ENCODE data around the gene CYP26C1. TPM values are rescaled to one million over a fixed set of nuclear protein-coding genes. Genes with fewer than 3 reads are reported as not detected.

CYP26C1 gene
- total and polyA plus RNA-seq, 9 of the 15 experiments (the other 6 are each of a cell fraction or from before 2014, with no cell fraction given) = 0.07 to 0.09 (median 0.07) TPM; not detected in 6

GRCh38 chr10:93061594-93062513 lies 1.3 kb downstream of the CYP26C1 start:
- in situ Hi-C loops (cut with MboI) = no loop called here
- FAIRE-seq (no peak), DNase-seq (ENCODE audit: extremely low read depth in 1 of 4, low spot score in 3 of 4) (no peak), ATAC-seq (no peak)
- no peak overlapping the region for H2AFZ ChIP-seq (ENCODE audit: low read depth, low read length)
- H3K27ac ChIP-seq (ENCODE audit: extremely low read depth, low read depth, low read length) = no peak overlapping the region
- ChIA-PET CTCF (ENCODE audit: low intra/inter-chr PET ratio) (no interaction called here), POLR2A (interaction anchor here (0.6 kb wide), 1 partner anchor 12 kb away, joined by 3 read pairs; no protein-coding TSS in a partner anchor)
- no TSS peak for BruUV-seq (replicated peaks)
- no peaks in the 10 kb centered on the region for H3K9me1 ChIP-seq (ENCODE audit: control insufficient read depth, insufficient read depth, low read length)
- no peaks in the 10 kb centered on the region for H3K27me3 ChIP-seq (ENCODE audit: control insufficient read depth in 2 of 2, insufficient read depth in 2 of 2, low read length in 2 of 2)
- no peaks in the 10 kb centered on the region for H4K20me1 ChIP-seq (replicated peaks; ENCODE audit: control insufficient read depth, insufficient read depth, low read length)
- H3K9ac ChIP-seq (ENCODE audit: insufficient read depth in 1 of 2, low read depth in 2 of 2, low read length in 2 of 2) = no peak overlapping the region
- peak; percentile 54; the same call in 1 of the 2 replicates for TF ChIP-seq POLR2G (IDR thresholded peaks at IDR 0.05; ENCODE audit: low read depth, low read length)
- no peak for TF ChIP-seq DPF2 (IDR thresholded peaks at IDR 0.05)
- intact Hi-C loops (cut with micrococcal nuclease) = no loop called here
- H3K4me3 ChIP-seq = no peak overlapping the region
- no peaks in the 10 kb centered on the region for H3K79me2 ChIP-seq (ENCODE audit: control insufficient read depth, insufficient read depth, low read length)
- H3K4me2 ChIP-seq (ENCODE audit: insufficient read depth, low read length) = no peak overlapping the region
- peaks cover 6% of the 10 kb centered on the region; the same call in 1 of the 2 replicates for H3K9me3 ChIP-seq (replicated peaks; ENCODE audit: control insufficient read depth, insufficient read depth, low read depth, low read length)
- H3K4me1 ChIP-seq (replicated peaks in 1 of 2; ENCODE audit: control insufficient read depth in 2 of 2, insufficient read depth in 2 of 2, low read length in 2 of 2) = no peaks in the 10 kb centered on the region; a peak in 1 of 5 replicates
- 98% methylated on average over 23 of the region's 57 CpGs for WGBS (ENCODE audit: insufficient coverage, low coverage, missing lambda C conversion rate)
- peaks cover 28% of the 10 kb centered on the region; the same call in 2 of the 3 replicates for H3K36me3 ChIP-seq (ENCODE audit: control insufficient read depth, insufficient read depth, low read length)

GRCh38 chr10:93062514-93063143 lies 2.0 kb downstream of the CYP26C1 start:
- Histone ChIP-seq H3K9me3 (replicated peaks; ENCODE audit: control insufficient read depth, insufficient read depth, low read depth, low read length) (peaks cover 6% of the 10 kb centered on the region; the same call in 1 of the 2 replicates), H3K4me1 (replicated peaks in 1 of 2; ENCODE audit: control insufficient read depth in 2 of 2, insufficient read depth in 2 of 2, low read length in 2 of 2) (no peaks in the 10 kb centered on the region; a peak in 1 of 5 replicates), H3K4me3 (no peak overlapping the region), H2AFZ (ENCODE audit: low read depth, low read length) (no peak overlapping the region), H3K4me2 (ENCODE audit: insufficient read depth, low read length) (no peak overlapping the region), H3K79me2 (ENCODE audit: control insufficient read depth, insufficient read depth, low read length) (no peaks in the 10 kb centered on the region), H3K9ac (ENCODE audit: insufficient read depth in 1 of 2, low read depth in 2 of 2, low read length in 2 of 2) (no peak overlapping the region), H3K9me1 (ENCODE audit: control insufficient read depth, insufficient read depth, low read length) (no peaks in the 10 kb centered on the region), H3K27me3 (ENCODE audit: control insufficient read depth in 2 of 2, insufficient read depth in 2 of 2, low read length in 2 of 2) (no peaks in the 10 kb centered on the region), H3K36me3 (ENCODE audit: control insufficient read depth, insufficient read depth, low read length) (peaks cover 26% of the 10 kb centered on the region; the same call in 2 of the 3 replicates), H4K20me1 (replicated peaks; ENCODE audit: control insufficient read depth, insufficient read depth, low read length) (no peaks in the 10 kb centered on the region), H3K27ac (ENCODE audit: extremely low read depth, low read depth, low read length) (no peak overlapping the region)
- DNase-seq (ENCODE audit: extremely low read depth in 1 of 4, low spot score in 3 of 4) (no peak), FAIRE-seq (no peak), ATAC-seq (no peak)
- ChIA-PET CTCF (ENCODE audit: low intra/inter-chr PET ratio) (no interaction called here), POLR2A (no interaction called here)
- no TSS peak for BruUV-seq (replicated peaks)
- intact Hi-C loops (cut with micrococcal nuclease) (no loop called here), in situ Hi-C loops (cut with MboI) (no loop called here)
- WGBS (ENCODE audit: insufficient coverage, low coverage, missing lambda C conversion rate) = 100% methylated on average over 8 of the region's 68 CpGs
- TF ChIP-seq OTX1 (CRISPR knock-in tag; IDR thresholded peaks at IDR 0.05) = no peak
- no peak for TF ChIP-seq MAFK (IDR thresholded peaks at IDR 0.05; ENCODE audit: low read length)
- TF ChIP-seq EZH2 (IDR thresholded peaks at IDR 0.05; ENCODE audit: borderline replicate concordance, low read depth, low read length) = no peak
- no peak for TF ChIP-seq HMBOX1 (IDR thresholded peaks at IDR 0.05)
- no peak for TF ChIP-seq ZNF75A (CRISPR knock-in tag; IDR thresholded peaks at IDR 0.05)
- TF ChIP-seq XRCC5 (IDR thresholded peaks at IDR 0.05; ENCODE audit: low read depth, low read length) = no peak
- TF ChIP-seq DLX4 (CRISPR knock-in tag; IDR thresholded peaks at IDR 0.05) = no peak
- TF ChIP-seq ZZZ3 (IDR thresholded peaks at IDR 0.05) = no peak
- TF ChIP-seq TRIM28 (IDR thresholded peaks at IDR 0.05) = no peak
- 0 out of 2 replicates have a peak, but pooled peaks have one; percentile 39 for TF ChIP-seq ZNF282 (CRISPR knock-in tag; IDR thresholded peaks at IDR 0.05)
- TF ChIP-seq GATAD2B (IDR thresholded peaks at IDR 0.05; ENCODE audit: borderline replicate concordance) = no peak

Data from K562 (cell line).